Natural killer cell (primary cell): ENCODE data around the gene TMEM168. TPM values are rescaled to one million over a fixed set of nuclear protein-coding genes. Genes with fewer than 3 reads are reported as not detected.
A peak's percentile ranks its signal among the peaks of the same experiment; 100 is the strongest.

Source experiments
- ATAC-seq, 3 donors: fragments of 150-1000 bp in 2 of 3; fragments of 200-7000 bp in 1 of 3; cut with Tn5 transposase; 1 replicate in 1 of 3; 2 replicates in 2 of 3; pipeline ENCODE4 v1.10.0; 2021; ENCODE audit warnings: mild to moderate bottlenecking in 2 of 3, moderate library complexity in 2 of 3
- DNase-seq, 2 donors: peaks; one replicate each; pipeline versions ENCODE4 v3.0.0 to v3.0.0-alpha.2; 2013 to 2021; ENCODE audit warnings: mixed read lengths in 1 of 2
- H3K27ac ChIP-seq: one replicate; pipeline ENCODE4 v1.5.1; 2013; ENCODE audit warnings: mild to moderate bottlenecking, low read length
- H3K27me3 ChIP-seq: one replicate; pipeline ENCODE4 v1.6.1; 2013; ENCODE audit warnings: low read length; ENCODE audit not compliant: control insufficient read depth, insufficient read depth
- H3K36me3 ChIP-seq: one replicate; pipeline ENCODE4 v1.6.1; 2013; ENCODE audit warnings: low read length; ENCODE audit not compliant: control insufficient read depth, insufficient read depth
- H3K4me1 ChIP-seq: one replicate; pipeline ENCODE4 v1.6.1; 2013; ENCODE audit warnings: low read length; ENCODE audit not compliant: control insufficient read depth, insufficient read depth
- H3K4me3 ChIP-seq: one replicate; pipeline ENCODE4 v1.5.1; 2013; ENCODE audit warnings: low read length
- H3K9me3 ChIP-seq: one replicate; pipeline ENCODE4 v1.6.1; 2013; ENCODE audit warnings: low read length; ENCODE audit not compliant: control insufficient read depth, insufficient read depth
- H3K27ac Mint-ChIP-seq, 2 donors: one replicate each; pipeline ENCODE4 v1.8.0; 2022; ENCODE audit warnings: mild to moderate bottlenecking in 2 of 2, mixed read lengths in 2 of 2, moderate library complexity in 1 of 2
- H3K27me3 Mint-ChIP-seq, 2 donors: one replicate each; pipeline ENCODE4 v1.8.0; 2022; ENCODE audit warnings: low read depth in 2 of 2, mixed read lengths in 2 of 2
- H3K36me3 Mint-ChIP-seq: one replicate; pipeline ENCODE4 v1.8.0; 2022; ENCODE audit warnings: mixed read lengths
- H3K4me1 Mint-ChIP-seq, 2 donors: one replicate each; pipeline ENCODE4 v1.8.0; 2022; ENCODE audit warnings: mixed read lengths in 2 of 2
- H3K4me3 Mint-ChIP-seq: one replicate; pipeline ENCODE4 v1.8.0; 2022; ENCODE audit warnings: mild to moderate bottlenecking, moderate library complexity, mixed read lengths
- H3K9me3 Mint-ChIP-seq, 2 donors: one replicate each; pipeline ENCODE4 v1.8.0; 2022; ENCODE audit warnings: mixed read lengths in 2 of 2
- WGBS: methylation state at CpG from one replicate; pipeline ENCODE4 v1.1.7; 2013; ENCODE audit warnings: missing lambda C conversion rate; ENCODE audit not compliant: insufficient coverage; 5-methylcytosine and 5-hydroxymethylcytosine counted together
- intact Hi-C: fragments of 100-400 bp; cut with micrococcal nuclease; formaldehyde crosslinking; loops from one replicate; pipeline ENCODE4 v1.14.2; 2022
- total RNA-seq, 4 donors: library from RNA; stranded (reverse); fragments of 120-200 nt in 1 of 4; gene quantifications; one replicate each; pipeline versions ENCODE4 v1.2.3 to v1.2.4, GENCODE V29; 2013 to 2022
- TF ChIP-seq, protein P1 (sequence below): fragments of 200-600 bp; IDR thresholded peaks from one replicate; pipeline ENCODE4 v1.8.0; 2022; ENCODE audit warnings: antibody characterized with exemption

The TMEM168 gene
- total RNA-seq, 3 donors from 2014 or later (not counting 1 experiment from before 2014, with no cell fraction given) = 18.2 to 21.0 (median 20.0) TPM

DNA sequence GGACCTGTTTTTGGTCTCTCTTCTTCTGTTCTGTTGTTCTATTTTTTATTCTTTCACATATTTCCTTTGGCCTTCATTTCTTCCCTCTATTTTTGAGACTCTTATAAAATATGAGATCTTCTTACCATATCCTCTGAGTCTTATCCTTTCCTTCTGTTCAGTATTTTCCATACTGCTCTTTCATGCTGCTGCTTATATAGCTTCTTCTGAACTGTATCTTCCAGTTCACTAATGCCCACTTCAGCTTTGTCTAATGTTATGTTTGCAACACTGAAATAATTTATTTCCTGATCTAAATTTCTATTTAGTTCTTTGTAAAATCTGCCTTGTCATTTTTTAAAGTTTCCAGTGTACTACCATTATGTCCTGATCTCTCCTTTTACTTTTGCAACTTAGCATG, 12.8 kb downstream of the TMEM168 start:
- no peaks in the 10 kb centered on the region for H3K9me3 Mint-ChIP-seq
- no peaks in the 10 kb centered on the region for H3K4me1 ChIP-seq
- no peak overlapping the region for H3K4me3 Mint-ChIP-seq
- DNase-seq (no peak), ATAC-seq (no peak)
- H3K9me3 ChIP-seq = no peaks in the 10 kb centered on the region
- no peaks in the 10 kb centered on the region for H3K27me3 Mint-ChIP-seq
- intact Hi-C loops = no loop called here
- peaks cover 14% of the 10 kb centered on the region for H3K36me3 ChIP-seq
- H3K4me3 ChIP-seq = no peak overlapping the region
- TF ChIP-seq, protein P1, sequence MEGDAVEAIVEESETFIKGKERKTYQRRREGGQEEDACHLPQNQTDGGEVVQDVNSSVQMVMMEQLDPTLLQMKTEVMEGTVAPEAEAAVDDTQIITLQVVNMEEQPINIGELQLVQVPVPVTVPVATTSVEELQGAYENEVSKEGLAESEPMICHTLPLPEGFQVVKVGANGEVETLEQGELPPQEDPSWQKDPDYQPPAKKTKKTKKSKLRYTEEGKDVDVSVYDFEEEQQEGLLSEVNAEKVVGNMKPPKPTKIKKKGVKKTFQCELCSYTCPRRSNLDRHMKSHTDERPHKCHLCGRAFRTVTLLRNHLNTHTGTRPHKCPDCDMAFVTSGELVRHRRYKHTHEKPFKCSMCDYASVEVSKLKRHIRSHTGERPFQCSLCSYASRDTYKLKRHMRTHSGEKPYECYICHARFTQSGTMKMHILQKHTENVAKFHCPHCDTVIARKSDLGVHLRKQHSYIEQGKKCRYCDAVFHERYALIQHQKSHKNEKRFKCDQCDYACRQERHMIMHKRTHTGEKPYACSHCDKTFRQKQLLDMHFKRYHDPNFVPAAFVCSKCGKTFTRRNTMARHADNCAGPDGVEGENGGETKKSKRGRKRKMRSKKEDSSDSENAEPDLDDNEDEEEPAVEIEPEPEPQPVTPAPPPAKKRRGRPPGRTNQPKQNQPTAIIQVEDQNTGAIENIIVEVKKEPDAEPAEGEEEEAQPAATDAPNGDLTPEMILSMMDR = no peak
- peaks cover 8% of the 10 kb centered on the region for H3K36me3 Mint-ChIP-seq
- no peak overlapping the region for H3K27ac ChIP-seq
- H3K27me3 ChIP-seq = no peaks in the 10 kb centered on the region
- no peak overlapping the region for H3K27ac Mint-ChIP-seq
- peaks cover 17 to 18% of the 10 kb centered on the region in 2 donors for H3K4me1 Mint-ChIP-seq

DNA sequence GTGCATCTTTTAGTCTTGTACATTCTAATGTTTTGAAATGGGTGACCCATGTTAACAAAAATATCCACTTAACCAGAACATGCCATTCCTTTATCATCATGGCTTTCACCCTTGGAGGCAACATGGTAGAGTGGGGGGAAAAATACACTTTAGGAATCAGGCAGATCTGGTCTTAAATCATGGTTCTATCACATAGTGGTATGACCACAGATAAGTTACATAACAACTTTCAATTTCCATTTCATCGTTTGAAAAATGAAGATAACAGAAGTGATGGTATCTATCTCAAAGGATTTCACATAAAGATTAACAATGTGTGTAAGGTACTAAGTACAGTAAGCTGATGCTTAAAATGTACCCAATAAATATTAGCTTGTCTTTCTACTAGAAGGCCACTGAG, 19.0 kb downstream of the TMEM168 start:
- Mint-ChIP-seq H3K4me3 (no peak overlapping the region), H3K36me3 (no peaks in the 10 kb centered on the region), H3K27me3 (no peaks in the 10 kb centered on the region), H3K27ac (no peak overlapping the region), H3K9me3 (no peaks in the 10 kb centered on the region), H3K4me1 (no peaks in the 10 kb centered on the region)
- WGBS = no CpG with 5 or more reads among the region's 1 CpG
- Histone ChIP-seq H3K36me3 (peaks cover 4% of the 10 kb centered on the region), H3K9me3 (no peaks in the 10 kb centered on the region), H3K4me3 (no peak overlapping the region), H3K27me3 (no peaks in the 10 kb centered on the region), H3K4me1 (no peaks in the 10 kb centered on the region), H3K27ac (no peak overlapping the region)
- no peak for ATAC-seq
- DNase-seq = no peak
- intact Hi-C loops = no loop called here
- TF ChIP-seq, protein P1 = no peak

- Mint-ChIP-seq H3K36me3 (no peaks in the 10 kb centered on the region), H3K27ac (no peak overlapping the region), H3K4me3 (no peak overlapping the region), H3K9me3 (no peaks in the 10 kb centered on the region), H3K4me1 (no peaks in the 10 kb centered on the region), H3K27me3 (no peaks in the 10 kb centered on the region)
- no peak overlapping the region for H3K4me3 ChIP-seq
- peaks cover under 1% of the 10 kb centered on the region for H3K4me1 ChIP-seq
- TF ChIP-seq, protein P1 = no peak
- no peaks in the 10 kb centered on the region for H3K9me3 ChIP-seq
- H3K27ac ChIP-seq = no peak overlapping the region
- no peaks in the 10 kb centered on the region for H3K27me3 ChIP-seq
- ATAC-seq (no peak), DNase-seq (no peak)
- WGBS = 96% methylated on average over 3 of the region's 4 CpGs
- intact Hi-C loops = no loop called here
- H3K36me3 ChIP-seq = peaks cover 4% of the 10 kb centered on the region
Measured at GRCh38 chr7:112770051-112770450, 20.1 kb downstream of the TMEM168 start.

DNA sequence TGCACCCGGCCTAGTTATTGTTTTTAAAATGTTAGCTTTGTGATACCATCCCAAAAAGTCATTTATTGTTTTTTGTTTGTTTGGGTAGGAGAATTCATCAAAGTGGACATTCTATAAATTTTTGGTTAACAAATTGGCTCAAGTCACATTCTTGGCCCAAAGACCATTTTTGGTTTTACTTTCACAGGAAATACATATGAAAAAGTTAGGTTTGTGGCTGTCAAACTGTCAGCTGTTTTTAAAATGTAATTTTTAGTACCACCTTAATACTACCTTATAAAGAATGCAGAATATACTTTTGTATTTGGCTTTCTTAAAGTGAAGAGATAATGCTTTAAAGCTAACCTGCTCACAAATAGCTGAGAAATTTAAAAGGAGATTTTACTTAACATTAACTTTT, 25.1 kb downstream of the TMEM168 start:
- no peak overlapping the region for H3K27ac ChIP-seq
- H3K27me3 Mint-ChIP-seq = no peaks in the 10 kb centered on the region
- H3K4me3 Mint-ChIP-seq = peak overlapping the region; percentile 14
- intact Hi-C loops = no loop called here
- no peaks in the 10 kb centered on the region for H3K36me3 ChIP-seq
- DNase-seq = peak in 1 of 2 donors; percentile 15
- no peak overlapping the region for H3K4me3 ChIP-seq
- peak overlapping the region in 1 of 2 donors; percentile 65 for H3K27ac Mint-ChIP-seq
- H3K27me3 ChIP-seq = no peaks in the 10 kb centered on the region
- WGBS = 67% methylated on average over 1 of the region's 1 CpG
- ATAC-seq = peak; percentile 46 to 74 (median 71)
- TF ChIP-seq, protein P1 = no peak
- H3K9me3 ChIP-seq = no peaks in the 10 kb centered on the region
- H3K36me3 Mint-ChIP-seq = no peaks in the 10 kb centered on the region
- no peaks in the 10 kb centered on the region for H3K9me3 Mint-ChIP-seq
- no peaks in the 10 kb centered on the region for H3K4me1 Mint-ChIP-seq
- H3K4me1 ChIP-seq = peaks cover 8% of the 10 kb centered on the region
